Measurements from ENCODE around the gene CA10.

Gene CA10

DNA sequence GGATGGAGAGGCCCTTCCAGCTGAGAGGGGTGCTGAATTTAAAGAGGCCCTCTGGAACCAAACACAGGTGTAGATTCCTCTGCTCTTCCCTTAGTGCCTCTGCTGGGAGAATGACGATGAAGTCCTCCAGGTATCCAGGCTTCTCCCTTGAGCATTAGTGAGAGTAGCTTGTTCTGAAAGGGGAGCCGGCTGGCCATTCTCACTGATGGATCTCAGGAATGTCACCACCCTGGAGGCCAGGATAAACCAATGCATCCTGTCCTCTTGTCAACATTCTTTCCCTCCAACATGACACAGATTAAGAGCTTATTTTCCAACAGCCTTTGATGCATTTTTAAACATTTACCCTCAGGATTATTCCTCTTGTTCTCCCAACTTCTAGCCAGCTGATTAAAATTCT is 325.5 kb downstream of the CA10 start:
- Mint-ChIP-seq H3K4me1 (peaks cover 12% of the 10 kb centered on the region), H3K27me3 (ENCODE audit: low read depth) (peaks cover 3% of the 10 kb centered on the region), H3K36me3 (ENCODE audit: low read depth) (no peaks in the 10 kb centered on the region), H3K9me3 (no peaks in the 10 kb centered on the region), H3K4me3 (no peak overlapping the region), H3K27ac (no peak overlapping the region)
- TF ChIP-seq CTCF (IDR thresholded peaks at IDR 0.05; ENCODE audit: unreplicated experiment in 3 of 3), result no peak

- H3K27me3 Mint-ChIP-seq (ENCODE audit: low read depth), result peaks cover 3% of the 10 kb centered on the region
- peaks cover 23% of the 10 kb centered on the region for H3K4me1 Mint-ChIP-seq
Observed at GRCh38 chr17:51830886-51831285, 327.6 kb downstream of the CA10 start.

GRCh38 chr17:51830451-51830850 is 328.1 kb downstream of the CA10 start:
- Mint-ChIP-seq H3K36me3 (ENCODE audit: low read depth) (no peaks in the 10 kb centered on the region), H3K27me3 (ENCODE audit: low read depth) (peaks cover 3% of the 10 kb centered on the region), H3K9me3 (no peaks in the 10 kb centered on the region), H3K4me1 (peaks cover 23% of the 10 kb centered on the region), H3K4me3 (no peak overlapping the region), H3K27ac (no peak overlapping the region)
- no peak for TF ChIP-seq CTCF (IDR thresholded peaks at IDR 0.05; ENCODE audit: unreplicated experiment in 3 of 3)

More at GRCh38 chr17:51830886-51831285, 327.6 kb downstream of the CA10 start:
- no peak overlapping the region for H3K4me3 Mint-ChIP-seq
- H3K36me3 Mint-ChIP-seq (ENCODE audit: low read depth), result no peaks in the 10 kb centered on the region
- H3K27ac Mint-ChIP-seq, result no peak overlapping the region
- no peaks in the 10 kb centered on the region for H3K9me3 Mint-ChIP-seq
- no peak for TF ChIP-seq CTCF (IDR thresholded peaks at IDR 0.05; ENCODE audit: unreplicated experiment in 3 of 3)

- H3K9me3 Mint-ChIP-seq, result no peaks in the 10 kb centered on the region
- no peaks in the 10 kb centered on the region for H3K36me3 Mint-ChIP-seq (ENCODE audit: low read depth)
- H3K4me1 Mint-ChIP-seq, result peaks cover 23% of the 10 kb centered on the region
- no peak for TF ChIP-seq CTCF (IDR thresholded peaks at IDR 0.05; ENCODE audit: unreplicated experiment in 3 of 3)
- H3K27me3 Mint-ChIP-seq (ENCODE audit: low read depth), result no peaks in the 10 kb centered on the region
- H3K4me3 Mint-ChIP-seq, result no peak overlapping the region
- H3K27ac Mint-ChIP-seq, result no peak overlapping the region
Observed at GRCh38 chr17:51828901-51829300, 329.6 kb downstream of the CA10 start.

- TF ChIP-seq CTCF (IDR thresholded peaks at IDR 0.05; ENCODE audit: unreplicated experiment in 3 of 3), result no peak
- H3K36me3 Mint-ChIP-seq (ENCODE audit: low read depth), result no peaks in the 10 kb centered on the region
- no peak overlapping the region for H3K4me3 Mint-ChIP-seq
- H3K4me1 Mint-ChIP-seq, result peaks cover 23% of the 10 kb centered on the region
- H3K9me3 Mint-ChIP-seq, result no peaks in the 10 kb centered on the region
- no peaks in the 10 kb centered on the region for H3K27me3 Mint-ChIP-seq (ENCODE audit: low read depth)
- H3K27ac Mint-ChIP-seq, result no peak overlapping the region
Observed at GRCh38 chr17:51827140-51827539, 331.4 kb downstream of the CA10 start.

DNA sequence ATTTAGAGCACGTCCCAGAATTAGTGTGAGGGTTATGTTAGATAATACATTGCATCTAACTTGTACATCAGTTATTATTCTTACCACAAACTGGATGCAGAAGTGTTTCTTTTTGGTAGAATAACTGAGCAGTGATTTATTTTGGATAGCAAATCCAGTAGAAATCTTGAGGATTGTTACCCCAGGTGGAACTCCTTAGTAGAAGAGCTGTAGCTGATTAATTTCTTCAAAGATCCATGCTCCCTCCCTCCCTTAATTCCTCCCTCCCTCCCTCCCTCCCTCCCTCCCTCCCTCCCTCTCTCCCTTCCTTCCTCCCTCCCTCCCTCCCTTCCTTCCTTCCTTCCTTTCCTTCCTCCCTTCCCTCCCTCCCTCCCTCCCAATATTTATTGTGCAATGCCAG is 337.7 kb downstream of the CA10 start:
- peaks cover 4% of the 10 kb centered on the region for H3K27me3 Mint-ChIP-seq (ENCODE audit: low read depth)
- peaks cover 18% of the 10 kb centered on the region for H3K4me1 Mint-ChIP-seq
- no peaks in the 10 kb centered on the region for H3K36me3 Mint-ChIP-seq (ENCODE audit: low read depth)
- no peaks in the 10 kb centered on the region for H3K9me3 Mint-ChIP-seq
- no peak for TF ChIP-seq CTCF (IDR thresholded peaks at IDR 0.05; ENCODE audit: unreplicated experiment in 3 of 3)
- H3K27ac Mint-ChIP-seq, result no peak overlapping the region
- H3K4me3 Mint-ChIP-seq, result no peak overlapping the region
